Eye (tissue), 1 donor: Measurements from ENCODE around the gene WIPF2.

Source experiments
- DNase-seq: peaks from one replicate; pipeline ENCODE4 v3.0.0-alpha.2; 2015

Gene WIPF2

GRCh38 chr17:40253565-40253964, 34.5 kb downstream of the WIPF2 start:
- DNase-seq: no peak

DNA sequence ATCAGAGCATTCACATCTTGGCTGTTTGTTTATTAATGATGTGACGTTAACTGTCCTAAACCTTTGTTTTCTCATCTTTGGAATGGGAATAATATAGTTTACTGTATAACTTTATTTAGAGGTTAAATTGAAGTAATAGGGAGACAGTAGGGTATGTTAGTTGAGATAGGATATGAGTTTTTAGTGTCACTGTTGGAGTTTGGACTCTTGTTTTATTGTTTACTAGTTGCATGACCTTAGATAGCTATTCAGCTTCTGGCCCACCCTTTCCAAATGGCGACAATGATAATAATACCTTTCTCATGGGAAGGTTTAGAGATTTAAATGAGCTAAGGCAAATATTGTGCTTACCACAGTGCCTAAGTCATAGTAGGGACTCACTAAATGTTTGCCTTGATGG, 40.4 kb downstream of the WIPF2 start:
- no peak for DNase-seq

GRCh38 chr17:40260528-40260927, 41.4 kb downstream of the WIPF2 start:
- no peak for DNase-seq

- DNase-seq: no peak
Measured at GRCh38 chr17:40264458-40265185, 45.5 kb downstream of the WIPF2 start.

GRCh38 chr17:40265337-40265736, 46.2 kb downstream of the WIPF2 start:
- no peak for DNase-seq

GRCh38 chr17:40266882-40267281, 47.8 kb downstream of the WIPF2 start:
- DNase-seq: no peak

- DNase-seq: no peak
Measured at GRCh38 chr17:40268141-40268712, 49.1 kb downstream of the WIPF2 start.

- DNase-seq: no peak
Measured at GRCh38 chr17:40278414-40278813, 59.3 kb downstream of the WIPF2 start.

- DNase-seq: no peak
Measured at GRCh38 chr17:40279402-40279801, 60.3 kb downstream of the WIPF2 start.

GRCh38 chr17:40281663-40282062, 62.6 kb downstream of the WIPF2 start:
- no peak for DNase-seq

DNA sequence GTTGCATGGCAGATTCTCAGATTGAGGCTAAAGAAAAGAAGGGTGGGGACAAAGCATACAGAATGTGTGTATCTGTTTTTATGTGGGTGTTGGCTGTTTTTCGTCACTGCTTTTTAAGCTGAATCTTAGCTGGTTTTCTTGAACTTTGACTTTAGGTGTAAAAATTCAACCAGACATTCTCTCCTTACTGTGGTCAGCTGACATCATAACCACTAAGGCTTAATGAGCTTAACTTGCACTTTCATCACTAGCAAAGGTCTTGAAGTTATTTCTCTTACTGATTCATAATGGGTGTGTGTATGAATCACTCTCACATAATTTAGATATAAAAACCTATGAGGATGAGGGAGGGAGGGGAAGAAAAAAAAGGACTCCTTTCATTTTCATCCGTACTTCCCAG, 64.6 kb downstream of the WIPF2 start:
- no peak for DNase-seq

GRCh38 chr17:40284085-40284713, 65.1 kb downstream of the WIPF2 start:
- peak; percentile 54 for DNase-seq

- DNase-seq: no peak
Measured at GRCh38 chr17:40286473-40286872, 67.4 kb downstream of the WIPF2 start.

DNA sequence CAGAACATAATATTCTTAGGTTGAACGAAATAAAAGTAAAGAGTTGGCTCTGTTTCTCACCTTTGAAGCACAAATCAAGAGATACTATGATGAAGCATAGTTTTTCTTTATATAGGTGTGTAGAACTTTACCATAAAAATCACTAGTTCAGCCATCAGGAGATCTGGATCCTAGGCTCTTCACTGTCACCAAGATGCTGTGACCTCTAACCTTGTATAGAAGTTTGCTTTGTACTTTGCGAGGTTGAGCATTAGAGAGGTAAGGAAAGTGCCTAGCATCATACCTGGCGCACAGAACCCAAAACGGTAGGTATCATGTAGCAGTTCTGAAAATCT, 68.0 kb downstream of the WIPF2 start:
- no peak for DNase-seq

DNA sequence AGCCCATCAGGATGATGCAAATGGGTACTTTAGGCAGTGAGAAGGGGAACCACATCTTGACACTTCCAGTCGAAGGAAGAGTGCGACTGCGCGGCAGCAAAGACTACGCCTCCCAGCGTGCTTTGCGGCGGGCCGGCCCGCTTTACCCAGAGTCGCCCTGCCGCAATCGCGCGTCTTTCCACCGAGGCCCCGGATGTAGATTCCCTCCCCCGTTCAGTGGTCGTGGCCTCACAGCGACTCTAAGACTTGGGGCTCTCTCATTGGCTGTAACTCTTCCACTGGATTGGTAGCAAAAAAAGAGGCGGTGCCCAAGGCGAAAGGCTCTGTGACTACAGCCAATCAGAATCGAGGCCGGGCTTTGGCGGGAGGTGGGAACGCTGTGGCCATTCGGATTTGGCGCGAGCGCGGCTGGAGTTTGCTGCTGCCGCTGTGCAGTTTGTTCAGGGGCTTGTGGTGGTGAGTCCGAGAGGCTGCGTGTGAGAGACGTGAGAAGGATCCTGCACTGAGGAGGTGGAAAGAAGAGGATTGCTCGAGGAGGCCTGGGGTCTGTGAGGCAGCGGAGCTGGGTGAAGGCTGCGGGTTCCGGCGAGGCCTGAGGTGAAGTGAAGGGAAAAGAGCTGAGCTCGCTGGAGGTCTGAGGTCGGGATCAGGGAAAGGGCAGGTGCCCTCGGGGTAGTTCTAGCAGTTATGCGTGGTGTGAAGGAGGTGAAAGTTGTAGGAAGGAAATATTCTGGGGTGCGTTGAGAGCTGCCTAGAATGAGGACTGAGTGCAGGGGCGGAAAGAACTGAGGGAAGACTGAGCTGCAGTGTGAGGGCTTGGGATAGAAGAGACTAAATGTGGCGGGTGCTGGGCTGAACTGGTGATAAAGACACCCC, 68.6 kb downstream of the WIPF2 start, which contains the start of gene CDC6:
Gene CDC6, plus strand, starts transcription at position 386 of the 876 bp plus-strand sequence. CDS start 1,542 bp downstream, outside the sequence.
- DNase-seq: peak; percentile 100

GRCh38 chr17:40290629-40291280, 71.7 kb downstream of the WIPF2 start:
- peak; percentile 81 for DNase-seq

GRCh38 chr17:40291281-40291664, 72.2 kb downstream of the WIPF2 start:
- DNase-seq: no peak

DNA sequence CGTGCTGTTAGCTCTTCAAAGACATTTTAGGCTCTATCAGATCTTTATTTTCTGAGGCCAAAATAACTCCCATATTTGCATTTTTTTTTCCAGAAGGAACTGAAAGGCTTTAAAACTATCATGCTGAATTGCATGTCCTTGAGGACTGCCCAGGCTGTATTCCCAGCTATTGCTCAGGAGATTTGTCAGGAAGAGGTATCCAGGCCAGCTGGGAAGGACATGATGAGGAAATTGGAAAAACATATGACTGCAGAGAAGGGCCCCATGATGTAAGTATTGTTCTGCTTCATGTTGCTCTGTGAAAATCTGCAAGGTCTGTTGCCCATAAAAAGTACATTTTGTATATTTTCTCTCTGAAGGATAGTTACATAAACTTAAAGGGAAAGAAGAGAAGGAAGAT, 74.3 kb downstream of the WIPF2 start:
- no peak for DNase-seq

DNA sequence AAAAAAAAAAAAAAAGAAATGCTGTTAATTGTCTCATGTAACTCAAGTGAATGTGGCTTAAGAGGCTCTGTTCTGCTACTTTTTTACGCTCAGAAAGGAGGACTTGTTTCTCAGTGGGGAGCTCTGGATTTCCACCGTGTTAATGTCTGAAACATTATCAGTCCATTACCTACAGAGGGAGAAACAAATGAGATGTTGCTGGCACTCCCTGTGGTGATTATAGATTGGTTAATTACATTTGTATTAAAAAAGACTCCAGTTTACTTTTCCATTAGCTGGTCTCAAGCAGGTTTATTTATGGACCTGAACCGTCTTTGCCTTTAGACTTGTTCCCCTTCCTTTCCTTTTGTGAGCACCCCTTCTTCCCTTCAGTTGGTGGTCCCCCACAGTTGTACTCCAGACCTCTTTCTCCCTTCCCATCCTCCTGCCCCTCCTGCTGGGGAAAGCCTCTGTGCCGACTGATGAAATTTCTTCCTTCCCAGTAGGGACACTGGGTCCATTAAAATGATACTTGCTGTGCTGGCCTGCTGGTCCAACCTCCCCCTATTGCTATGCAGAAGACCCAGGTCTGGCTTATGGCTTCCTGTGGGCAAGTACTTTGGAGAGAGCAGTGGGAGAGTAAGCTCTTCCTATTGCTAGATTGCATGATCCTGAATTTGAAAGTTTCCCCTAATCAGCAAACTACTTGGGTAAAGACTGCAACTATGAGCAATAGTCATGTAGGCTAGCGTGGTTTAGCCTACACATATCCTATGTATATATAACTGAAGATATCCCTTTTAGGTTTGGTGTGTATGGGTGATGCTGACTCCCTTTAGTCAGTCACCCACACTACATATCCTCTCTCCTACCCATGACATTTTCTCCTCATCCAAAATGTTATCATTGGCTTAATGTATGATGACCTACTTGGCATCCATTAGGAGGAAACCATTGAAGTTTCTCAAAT, 76.7 kb downstream of the WIPF2 start:
- no peak for DNase-seq

- no peak for DNase-seq
Measured at GRCh38 chr17:40297511-40297910, 78.4 kb downstream of the WIPF2 start.

GRCh38 chr17:40298726-40299125, 79.6 kb downstream of the WIPF2 start:
- DNase-seq: no peak
